Activated T-cell treated with anti-CD3 and anti-CD28 coated beads, Interleukin-2, amount 50 U/mL, for 24 hours (primary cell): ENCODE results near the gene ZSCAN20.

ENCODE experiments used
- DNase-seq: peaks from one replicate; pipeline ENCODE4 v3.0.0-alpha.2; 2020
- H3K27ac Mint-ChIP-seq: 2 replicates; pipeline ENCODE4 v1.8.0; 2020; ENCODE audit warnings: mild to moderate bottlenecking, mixed read lengths
- H3K27me3 Mint-ChIP-seq: 2 replicates; pipeline ENCODE4 v1.8.0; 2020; ENCODE audit warnings: mixed read lengths
- H3K36me3 Mint-ChIP-seq: 2 replicates; pipeline ENCODE4 v1.8.0; 2020; ENCODE audit warnings: low read depth, mixed read lengths
- H3K4me1 Mint-ChIP-seq: 2 replicates; pipeline ENCODE4 v1.8.0; 2020; ENCODE audit warnings: low read depth, mixed read lengths
- H3K4me3 Mint-ChIP-seq: 2 replicates; pipeline ENCODE4 v1.8.0; 2020; ENCODE audit warnings: mild to moderate bottlenecking, moderate library complexity, mixed read lengths
- H3K9me3 Mint-ChIP-seq: 2 replicates; pipeline ENCODE4 v1.8.0; 2020; ENCODE audit warnings: mixed read lengths

The ZSCAN20 gene

DNA sequence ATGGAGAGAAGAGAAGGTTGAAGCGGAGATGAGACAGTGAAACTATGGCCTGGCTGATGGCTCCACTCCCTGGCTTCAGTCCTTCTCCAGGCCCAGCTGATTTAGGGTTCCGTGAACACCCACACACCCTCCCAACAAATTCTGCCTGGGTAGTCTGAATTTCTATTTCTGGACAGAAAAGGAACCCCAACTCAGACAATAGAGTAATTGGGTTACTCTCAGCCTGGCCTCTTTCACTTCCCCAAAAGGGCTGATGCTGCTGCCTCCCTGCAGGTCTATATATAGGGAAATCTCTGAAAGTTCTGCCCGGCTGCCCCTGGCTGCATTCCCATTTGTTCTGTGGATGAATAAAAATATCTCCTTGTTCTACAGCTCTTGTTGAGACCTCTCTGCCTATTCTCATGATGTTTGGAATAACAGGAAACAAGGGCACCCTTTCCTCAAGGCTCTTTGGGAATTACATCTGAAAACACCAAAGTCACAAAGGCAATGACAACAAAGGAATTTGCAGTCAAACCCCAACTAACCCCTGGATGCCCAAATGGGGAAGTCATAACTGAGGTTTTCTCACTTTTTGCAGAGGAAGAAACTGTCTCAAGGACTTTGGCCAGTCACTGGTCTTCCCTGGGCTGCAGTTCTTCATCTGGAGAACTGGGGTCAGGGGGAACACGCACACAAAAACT, 11.4 kb upstream of the ZSCAN20 start:
- Mint-ChIP-seq H3K27ac (no peak overlapping the region), H3K27me3 (peaks cover 3% of the 10 kb centered on the region), H3K9me3 (no peaks in the 10 kb centered on the region), H3K4me1 (no peaks in the 10 kb centered on the region), H3K36me3 (no peaks in the 10 kb centered on the region), H3K4me3 (no peak overlapping the region)
- no peak for DNase-seq

- H3K27me3 Mint-ChIP-seq, result peaks cover 3% of the 10 kb centered on the region
- no peaks in the 10 kb centered on the region for H3K4me1 Mint-ChIP-seq
- H3K27ac Mint-ChIP-seq, result no peak overlapping the region
- no peak overlapping the region for H3K4me3 Mint-ChIP-seq
- H3K9me3 Mint-ChIP-seq, result no peaks in the 10 kb centered on the region
- no peaks in the 10 kb centered on the region for H3K36me3 Mint-ChIP-seq
- no peak for DNase-seq
Measured at GRCh38 chr1:33462405-33463164, 9.9 kb upstream of the ZSCAN20 start.

DNA sequence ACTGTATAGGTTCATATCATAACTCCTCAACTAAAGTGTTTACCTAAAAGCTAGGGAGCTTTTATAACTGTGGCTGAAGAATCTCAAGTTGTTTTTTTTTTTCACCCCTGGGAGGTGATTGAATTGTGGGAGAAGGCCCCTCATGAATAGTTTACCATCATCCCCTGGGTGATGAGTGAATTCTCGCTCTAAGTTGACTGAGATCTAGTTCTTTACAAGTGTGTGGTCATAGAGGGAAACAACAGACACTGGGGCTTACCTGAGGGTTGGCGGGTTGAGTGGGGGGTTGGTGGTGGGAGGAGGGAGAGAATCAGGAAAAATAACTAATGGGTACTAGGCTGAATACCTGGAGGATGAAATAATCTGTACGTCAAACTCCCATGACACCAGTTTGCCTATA, 7.9 kb upstream of the ZSCAN20 start:
- Mint-ChIP-seq H3K27me3 (no peaks in the 10 kb centered on the region), H3K36me3 (no peaks in the 10 kb centered on the region), H3K27ac (no peak overlapping the region), H3K4me1 (no peaks in the 10 kb centered on the region), H3K4me3 (no peak overlapping the region), H3K9me3 (no peaks in the 10 kb centered on the region)
- no peak for DNase-seq

DNA sequence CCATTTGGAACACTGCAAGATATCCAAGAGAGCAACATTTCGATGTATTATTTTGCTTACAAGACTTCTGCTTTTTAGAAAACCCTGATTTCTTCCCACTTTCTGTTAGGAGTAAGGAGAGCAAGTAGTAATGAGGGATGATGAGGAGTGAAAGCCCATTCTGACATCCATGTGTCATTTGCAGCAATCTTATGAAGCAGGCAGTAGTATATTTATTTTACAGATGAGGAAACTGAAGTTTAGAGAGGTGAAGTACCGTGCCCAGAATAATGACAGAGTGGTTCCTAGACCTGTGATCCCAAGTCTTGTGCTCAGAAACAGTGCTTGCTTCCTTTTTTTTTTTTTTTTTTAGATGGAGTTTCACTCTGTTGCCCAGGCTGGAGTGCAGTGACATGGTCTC, 7.1 kb upstream of the ZSCAN20 start:
- Mint-ChIP-seq H3K27ac (no peak overlapping the region), H3K4me1 (peaks cover under 1% of the 10 kb centered on the region), H3K4me3 (no peak overlapping the region), H3K27me3 (no peaks in the 10 kb centered on the region), H3K9me3 (no peaks in the 10 kb centered on the region), H3K36me3 (no peaks in the 10 kb centered on the region)
- DNase-seq, result no peak

- no peaks in the 10 kb centered on the region for H3K9me3 Mint-ChIP-seq
- H3K4me1 Mint-ChIP-seq, result peaks cover 7% of the 10 kb centered on the region
- no peak overlapping the region for H3K27ac Mint-ChIP-seq
- H3K27me3 Mint-ChIP-seq, result no peaks in the 10 kb centered on the region
- no peak overlapping the region for H3K4me3 Mint-ChIP-seq
- H3K36me3 Mint-ChIP-seq, result no peaks in the 10 kb centered on the region
- no peak for DNase-seq
Measured at GRCh38 chr1:33466159-33466558, 6.3 kb upstream of the ZSCAN20 start.

DNA sequence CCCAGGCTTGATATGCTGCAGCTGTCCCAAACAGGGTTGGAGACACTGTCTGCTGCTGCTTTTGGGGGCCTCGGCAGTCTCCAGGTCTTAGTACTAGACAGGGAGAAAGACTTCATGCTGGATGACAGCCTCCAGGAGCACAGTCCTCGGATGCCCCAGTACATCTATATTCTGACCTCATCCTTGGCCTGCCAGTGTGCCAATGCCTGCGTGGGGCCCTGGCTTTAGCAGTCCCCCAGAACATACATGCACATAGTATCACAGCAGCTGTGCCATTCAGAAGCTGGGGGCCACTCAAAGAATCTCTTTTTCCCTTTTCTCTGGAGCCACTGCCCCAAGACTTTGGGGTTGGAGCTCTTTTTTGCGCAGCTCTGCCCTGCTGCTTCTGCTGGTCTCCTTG, 4.4 kb upstream of the ZSCAN20 start:
- no peak for DNase-seq
- H3K9me3 Mint-ChIP-seq, result no peaks in the 10 kb centered on the region
- H3K36me3 Mint-ChIP-seq, result no peaks in the 10 kb centered on the region
- peaks cover 19% of the 10 kb centered on the region for H3K4me1 Mint-ChIP-seq
- H3K27ac Mint-ChIP-seq, result no peak overlapping the region
- H3K27me3 Mint-ChIP-seq, result no peaks in the 10 kb centered on the region
- no peak overlapping the region for H3K4me3 Mint-ChIP-seq

DNA sequence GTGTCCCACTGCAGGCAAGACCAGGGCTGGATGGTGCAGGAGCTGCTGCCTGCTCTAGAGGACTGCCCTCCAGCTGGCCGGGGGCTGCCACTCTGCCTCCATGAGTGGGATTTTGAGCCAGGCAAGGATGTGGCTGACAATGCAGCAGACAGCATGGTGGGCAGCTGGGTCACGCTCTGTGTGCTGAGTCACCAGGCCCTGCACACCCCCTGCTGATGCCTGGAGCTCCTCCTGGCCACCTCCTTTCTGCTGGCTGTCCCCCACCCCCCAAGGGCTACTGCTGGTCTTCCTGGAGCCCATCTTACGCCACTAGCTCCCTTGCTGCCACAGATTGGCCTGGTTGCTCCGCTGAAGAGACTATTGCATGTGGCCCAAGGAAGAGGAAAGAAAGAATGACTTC, 3.9 kb upstream of the ZSCAN20 start:
- H3K4me1 Mint-ChIP-seq, result peaks cover 24% of the 10 kb centered on the region
- no peak for DNase-seq
- no peaks in the 10 kb centered on the region for H3K9me3 Mint-ChIP-seq
- H3K27me3 Mint-ChIP-seq, result no peaks in the 10 kb centered on the region
- no peaks in the 10 kb centered on the region for H3K36me3 Mint-ChIP-seq
- H3K27ac Mint-ChIP-seq, result no peak overlapping the region
- no peak overlapping the region for H3K4me3 Mint-ChIP-seq

DNA sequence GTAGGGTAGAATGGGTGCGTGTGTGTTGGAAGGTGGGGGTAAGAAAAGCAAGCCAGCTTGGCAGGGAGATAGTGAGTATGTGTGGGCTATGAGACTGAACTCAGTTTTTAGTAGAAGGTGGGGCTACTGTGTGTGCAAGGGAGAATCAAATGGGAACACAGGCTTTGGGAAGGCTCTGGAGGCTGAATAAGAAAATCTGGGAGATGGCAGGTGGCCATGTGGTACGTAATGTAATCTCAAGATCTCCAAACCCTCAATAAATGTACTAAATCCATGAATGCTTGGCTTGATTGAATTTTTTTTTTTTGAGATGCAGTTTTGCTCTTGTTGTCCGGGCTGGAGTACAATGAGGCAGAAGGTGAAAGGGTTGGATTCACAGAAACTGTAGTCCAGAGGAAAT, 3.5 kb upstream of the ZSCAN20 start:
- Mint-ChIP-seq H3K27ac (no peak overlapping the region), H3K9me3 (no peaks in the 10 kb centered on the region), H3K27me3 (no peaks in the 10 kb centered on the region), H3K4me1 (peaks cover 26% of the 10 kb centered on the region), H3K36me3 (no peaks in the 10 kb centered on the region), H3K4me3 (no peak overlapping the region)
- no peak for DNase-seq

DNA sequence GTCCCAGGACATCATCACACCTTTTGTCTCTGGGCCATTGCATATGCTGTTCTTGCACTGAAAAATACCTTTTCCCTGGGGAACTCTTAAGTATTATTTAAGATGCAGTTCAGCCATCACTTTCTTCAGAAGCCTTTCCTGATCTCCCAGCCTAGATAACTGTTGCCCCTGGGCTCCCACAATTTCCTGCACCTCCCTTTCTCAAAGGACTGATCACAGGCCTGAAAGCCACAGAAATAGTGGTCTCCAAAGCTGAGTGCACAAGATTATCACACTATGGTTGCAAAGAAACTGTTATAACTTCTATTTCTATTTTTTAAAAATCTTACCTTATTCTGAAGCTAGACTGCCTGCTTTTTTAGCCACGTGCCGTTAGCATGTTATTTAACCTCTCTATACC, 2.8 kb upstream of the ZSCAN20 start:
- no peak for DNase-seq
- Mint-ChIP-seq H3K9me3 (no peaks in the 10 kb centered on the region), H3K4me1 (peaks cover 26% of the 10 kb centered on the region), H3K36me3 (no peaks in the 10 kb centered on the region), H3K4me3 (no peak overlapping the region), H3K27ac (no peak overlapping the region), H3K27me3 (no peaks in the 10 kb centered on the region)

DNA sequence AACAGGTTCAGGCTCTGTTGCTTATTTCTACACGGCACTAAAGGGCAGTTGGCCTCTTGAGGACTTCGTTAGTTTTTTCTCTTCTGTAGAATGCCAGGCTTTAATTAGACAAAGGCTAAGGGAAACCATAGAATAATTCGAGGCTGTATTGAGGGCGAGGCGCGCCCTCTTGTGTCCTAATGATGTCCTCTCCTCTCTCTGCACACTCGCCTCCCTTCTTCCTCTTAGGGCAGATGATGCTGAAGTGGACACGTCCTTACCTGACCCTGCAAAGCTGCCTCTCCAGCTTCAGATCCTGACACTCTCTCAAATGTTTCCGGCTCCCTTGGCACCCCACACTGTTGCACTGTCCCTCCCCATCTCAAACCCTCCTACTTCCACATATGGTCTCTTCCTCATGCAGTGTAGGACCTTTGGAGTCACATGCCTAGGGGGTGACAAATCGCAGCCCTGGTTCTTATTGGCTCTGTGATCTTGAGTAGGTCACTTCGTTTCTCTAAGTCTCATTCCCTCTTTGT, 1.9 kb upstream of the ZSCAN20 start:
- H3K9me3 Mint-ChIP-seq, result no peaks in the 10 kb centered on the region
- H3K4me3 Mint-ChIP-seq, result no peak overlapping the region
- peak; percentile 69 for DNase-seq
- no peaks in the 10 kb centered on the region for H3K27me3 Mint-ChIP-seq
- H3K4me1 Mint-ChIP-seq, result peaks cover 26% of the 10 kb centered on the region
- H3K27ac Mint-ChIP-seq, result no peak overlapping the region
- H3K36me3 Mint-ChIP-seq, result no peaks in the 10 kb centered on the region

GRCh38 chr1:33471416-33471815, 1.0 kb upstream of the ZSCAN20 start:
- no peak overlapping the region for H3K4me3 Mint-ChIP-seq

DNA sequence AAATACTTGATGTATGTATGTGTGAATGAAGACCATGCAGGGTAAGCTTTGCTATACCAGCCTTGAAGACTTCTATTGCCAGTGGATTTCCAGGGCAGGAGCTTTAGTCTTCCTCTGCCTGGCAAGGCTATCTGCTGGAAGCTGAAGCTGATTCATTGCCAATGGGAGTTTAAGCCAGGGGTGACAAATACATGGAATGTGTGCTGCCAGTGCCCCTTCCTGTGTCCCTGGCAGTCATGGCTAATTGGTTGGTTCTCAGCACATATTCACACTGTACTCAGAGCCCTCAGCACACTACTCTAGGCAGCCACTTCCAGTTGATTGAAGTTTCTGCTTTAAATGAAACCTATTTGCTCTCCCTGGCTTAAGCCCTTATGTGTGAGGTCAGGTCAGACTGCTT, 1.5 kb downstream of the ZSCAN20 start:
- Mint-ChIP-seq H3K27me3 (no peaks in the 10 kb centered on the region), H3K9me3 (no peaks in the 10 kb centered on the region), H3K4me3 (no peak overlapping the region), H3K36me3 (no peaks in the 10 kb centered on the region), H3K4me1 (peaks cover 26% of the 10 kb centered on the region), H3K27ac (no peak overlapping the region)
- no peak for DNase-seq

More at GRCh38 chr1:33471416-33471815, 1.0 kb upstream of the ZSCAN20 start:
- H3K27ac Mint-ChIP-seq, result no peak overlapping the region
- H3K4me1 Mint-ChIP-seq, result peaks cover 26% of the 10 kb centered on the region
- no peaks in the 10 kb centered on the region for H3K9me3 Mint-ChIP-seq
- H3K27me3 Mint-ChIP-seq, result no peaks in the 10 kb centered on the region
- DNase-seq, result no peak
- H3K36me3 Mint-ChIP-seq, result no peaks in the 10 kb centered on the region

DNA sequence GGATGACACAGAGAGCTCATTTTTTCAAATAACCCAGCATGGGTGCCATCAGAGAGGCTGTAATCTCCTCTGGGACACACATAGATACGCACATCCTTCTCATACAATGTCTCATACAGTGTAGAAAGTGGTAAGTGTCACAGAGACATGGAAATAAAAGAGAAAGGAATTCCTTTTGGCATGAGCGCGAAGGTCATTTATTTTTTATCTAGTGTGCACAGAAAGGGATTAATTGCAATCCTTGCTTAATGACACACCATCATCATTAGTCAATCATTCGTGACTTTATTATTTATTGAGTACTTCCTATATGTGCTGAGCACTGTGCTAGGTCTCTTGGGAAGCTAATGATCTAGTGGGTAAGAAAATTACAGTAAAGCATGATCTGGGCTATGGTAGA, 5.0 kb downstream of the ZSCAN20 start:
- H3K36me3 Mint-ChIP-seq, result peaks cover 11% of the 10 kb centered on the region
- no peaks in the 10 kb centered on the region for H3K27me3 Mint-ChIP-seq
- no peak overlapping the region for H3K4me3 Mint-ChIP-seq
- H3K27ac Mint-ChIP-seq, result no peak overlapping the region
- H3K9me3 Mint-ChIP-seq, result no peaks in the 10 kb centered on the region
- DNase-seq, result no peak
- peaks cover 8% of the 10 kb centered on the region for H3K4me1 Mint-ChIP-seq

GRCh38 chr1:33482412-33482811, 10.0 kb downstream of the ZSCAN20 start:
- Mint-ChIP-seq H3K9me3 (peaks cover 3% of the 10 kb centered on the region), H3K27me3 (no peaks in the 10 kb centered on the region), H3K4me3 (no peak overlapping the region), H3K36me3 (peaks cover 54% of the 10 kb centered on the region), H3K4me1 (no peaks in the 10 kb centered on the region), H3K27ac (no peak overlapping the region)
- no peak for DNase-seq

DNA sequence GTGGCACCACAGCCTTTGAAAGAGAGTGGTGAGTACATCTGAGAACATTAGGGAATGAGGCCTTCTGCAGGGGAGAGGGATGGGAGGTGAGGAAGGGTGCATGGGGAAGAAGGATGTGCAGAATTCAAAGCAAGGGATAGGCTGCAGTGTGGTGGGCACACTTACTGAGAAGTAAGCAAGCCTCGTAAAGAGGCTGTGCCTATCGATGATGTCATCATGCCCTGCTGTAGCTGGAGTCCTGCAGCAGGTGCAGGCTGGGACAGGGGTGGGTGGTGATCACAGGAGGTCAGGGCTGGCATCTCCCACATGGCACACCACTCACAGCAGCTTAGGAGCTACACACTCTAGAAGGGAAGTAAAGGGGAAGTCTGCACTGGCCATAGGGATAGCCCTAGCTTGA, 16.2 kb downstream of the ZSCAN20 start:
- no peaks in the 10 kb centered on the region for H3K4me1 Mint-ChIP-seq
- no peak for DNase-seq
- peaks cover 11% of the 10 kb centered on the region for H3K9me3 Mint-ChIP-seq
- no peaks in the 10 kb centered on the region for H3K27me3 Mint-ChIP-seq
- H3K36me3 Mint-ChIP-seq, result peaks cover 90% of the 10 kb centered on the region
- no peak overlapping the region for H3K27ac Mint-ChIP-seq
- no peak overlapping the region for H3K4me3 Mint-ChIP-seq
